ENCODE results near the gene CYP27A1.

Gene CYP27A1

DNA sequence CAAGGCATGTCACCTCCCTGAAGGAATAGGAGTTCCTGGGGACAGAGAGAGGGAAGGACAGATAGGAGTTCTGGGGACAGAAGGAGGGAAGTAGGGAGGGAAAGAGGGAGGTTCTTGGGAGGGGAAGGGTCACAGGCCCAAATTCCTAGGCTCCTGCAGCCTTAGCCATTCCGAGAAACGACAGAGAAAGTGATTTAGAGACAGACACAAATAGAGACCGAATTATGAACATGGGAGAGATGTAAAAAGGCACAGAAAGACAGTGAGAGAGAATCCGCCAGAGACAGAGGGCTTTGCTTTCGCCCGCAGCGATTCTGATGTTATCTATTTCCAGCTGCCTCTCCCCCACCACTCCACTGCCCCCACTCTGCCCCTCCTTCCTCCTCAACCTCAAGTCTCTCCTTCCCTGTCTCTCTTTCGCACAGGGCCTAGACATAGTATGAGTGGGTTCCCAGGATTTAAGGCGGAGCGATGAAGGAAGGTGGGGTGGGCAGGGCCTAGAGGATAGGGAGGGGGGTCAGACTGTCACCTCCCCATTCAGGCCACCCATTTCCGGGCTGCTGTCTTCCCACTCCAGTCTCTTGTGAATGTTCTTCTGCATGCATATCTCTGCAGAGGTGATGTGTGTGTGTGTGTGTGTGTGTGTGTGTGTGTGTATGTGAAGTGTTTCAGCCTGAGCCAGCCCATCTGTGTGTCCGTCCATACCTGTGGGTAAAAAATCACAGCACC is 74.4 kb downstream of the CYP27A1 start:
- DNase-seq (ENCODE audit: low spot score) (no peak), ATAC-seq (ENCODE audit: low read depth) (no peak)
- no peak overlapping the region for H3K27ac ChIP-seq (ENCODE audit: poor library complexity, severe bottlenecking)
- TF ChIP-seq, protein P1, sequence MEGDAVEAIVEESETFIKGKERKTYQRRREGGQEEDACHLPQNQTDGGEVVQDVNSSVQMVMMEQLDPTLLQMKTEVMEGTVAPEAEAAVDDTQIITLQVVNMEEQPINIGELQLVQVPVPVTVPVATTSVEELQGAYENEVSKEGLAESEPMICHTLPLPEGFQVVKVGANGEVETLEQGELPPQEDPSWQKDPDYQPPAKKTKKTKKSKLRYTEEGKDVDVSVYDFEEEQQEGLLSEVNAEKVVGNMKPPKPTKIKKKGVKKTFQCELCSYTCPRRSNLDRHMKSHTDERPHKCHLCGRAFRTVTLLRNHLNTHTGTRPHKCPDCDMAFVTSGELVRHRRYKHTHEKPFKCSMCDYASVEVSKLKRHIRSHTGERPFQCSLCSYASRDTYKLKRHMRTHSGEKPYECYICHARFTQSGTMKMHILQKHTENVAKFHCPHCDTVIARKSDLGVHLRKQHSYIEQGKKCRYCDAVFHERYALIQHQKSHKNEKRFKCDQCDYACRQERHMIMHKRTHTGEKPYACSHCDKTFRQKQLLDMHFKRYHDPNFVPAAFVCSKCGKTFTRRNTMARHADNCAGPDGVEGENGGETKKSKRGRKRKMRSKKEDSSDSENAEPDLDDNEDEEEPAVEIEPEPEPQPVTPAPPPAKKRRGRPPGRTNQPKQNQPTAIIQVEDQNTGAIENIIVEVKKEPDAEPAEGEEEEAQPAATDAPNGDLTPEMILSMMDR (IDR thresholded peaks at IDR 0.05; ENCODE audit: poor library complexity, severe bottlenecking), result no peak
- no peak overlapping the region for H3K4me3 ChIP-seq (ENCODE audit: severe bottlenecking)
- no peaks in the 10 kb centered on the region for H3K36me3 ChIP-seq (ENCODE audit: low read depth)
- no peaks in the 10 kb centered on the region for H3K9me3 ChIP-seq (ENCODE audit: severe bottlenecking)
- peaks cover 36% of the 10 kb centered on the region for H3K27me3 ChIP-seq (ENCODE audit: insufficient read depth, poor library complexity, severe bottlenecking)
- peaks cover 4% of the 10 kb centered on the region for H3K4me1 ChIP-seq (ENCODE audit: insufficient read depth, poor library complexity, severe bottlenecking)

DNA sequence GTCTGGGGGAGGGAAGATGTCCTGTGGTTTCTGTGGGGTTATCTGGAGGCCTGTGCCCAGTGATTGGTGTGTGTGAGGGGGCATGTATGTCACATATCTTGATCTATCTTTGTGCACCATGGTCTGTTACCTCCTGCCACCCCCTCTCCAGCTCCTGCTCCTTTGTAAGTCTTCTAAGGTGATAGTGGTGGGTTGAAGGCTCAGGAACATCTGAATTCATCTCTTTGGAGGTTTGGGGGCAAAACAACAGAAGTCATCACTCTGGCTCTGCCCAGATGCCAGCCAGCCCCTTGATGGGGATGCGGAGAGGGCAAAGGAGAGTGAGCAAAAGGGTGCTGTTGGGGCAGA is 74.9 kb downstream of the CYP27A1 start:
- Histone ChIP-seq H3K27me3 (ENCODE audit: insufficient read depth, poor library complexity, severe bottlenecking) (peaks cover 41% of the 10 kb centered on the region), H3K36me3 (ENCODE audit: low read depth) (no peaks in the 10 kb centered on the region), H3K9me3 (ENCODE audit: severe bottlenecking) (no peaks in the 10 kb centered on the region), H3K4me3 (ENCODE audit: severe bottlenecking) (no peak overlapping the region), H3K4me1 (ENCODE audit: insufficient read depth, poor library complexity, severe bottlenecking) (peaks cover 4% of the 10 kb centered on the region), H3K27ac (ENCODE audit: poor library complexity, severe bottlenecking) (no peak overlapping the region)
- no peak for DNase-seq (ENCODE audit: low spot score)
- TF ChIP-seq, protein P1 (IDR thresholded peaks at IDR 0.05; ENCODE audit: poor library complexity, severe bottlenecking), result no peak
- ATAC-seq (ENCODE audit: low read depth), result no peak

DNA sequence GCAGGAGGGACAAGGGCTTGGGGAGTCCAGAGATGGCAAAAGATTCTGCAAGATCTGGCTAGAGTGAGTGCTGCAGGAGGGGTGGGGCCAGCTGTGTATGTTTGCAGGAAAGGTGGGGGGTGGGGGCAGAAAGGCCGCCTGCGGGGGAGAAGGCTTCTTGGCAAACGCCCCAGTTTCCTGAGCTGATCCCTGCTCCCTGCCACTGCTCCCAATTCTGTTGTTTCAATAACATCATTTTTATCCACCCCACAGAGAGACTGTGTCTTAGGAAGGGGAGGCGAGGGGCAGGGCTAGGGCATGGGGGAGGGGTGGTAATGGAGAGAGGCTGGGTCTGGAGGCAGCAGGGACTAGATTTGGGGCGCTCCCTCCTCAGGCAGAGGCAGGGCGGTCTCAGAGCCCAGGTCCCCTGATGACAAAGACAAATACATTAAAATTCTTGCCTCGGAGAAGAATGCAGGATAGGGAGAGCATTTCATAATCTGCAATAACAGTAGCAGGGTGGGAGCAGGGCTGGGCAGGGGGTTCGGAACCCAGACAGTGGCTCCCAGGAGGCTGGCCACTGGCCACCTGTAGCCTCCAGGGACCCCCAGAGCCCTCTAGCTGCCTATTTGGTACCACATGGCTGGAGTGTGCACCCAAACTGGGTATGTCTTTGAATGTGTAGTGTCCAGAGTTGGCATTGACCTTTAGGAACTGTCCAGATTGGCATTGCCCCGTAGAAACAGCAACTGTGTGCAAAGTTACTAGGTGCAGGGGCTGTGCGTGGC is 75.6 kb downstream of the CYP27A1 start:
- no peak for ATAC-seq (ENCODE audit: low read depth)
- peaks cover 4% of the 10 kb centered on the region for H3K4me1 ChIP-seq (ENCODE audit: insufficient read depth, poor library complexity, severe bottlenecking)

DNA sequence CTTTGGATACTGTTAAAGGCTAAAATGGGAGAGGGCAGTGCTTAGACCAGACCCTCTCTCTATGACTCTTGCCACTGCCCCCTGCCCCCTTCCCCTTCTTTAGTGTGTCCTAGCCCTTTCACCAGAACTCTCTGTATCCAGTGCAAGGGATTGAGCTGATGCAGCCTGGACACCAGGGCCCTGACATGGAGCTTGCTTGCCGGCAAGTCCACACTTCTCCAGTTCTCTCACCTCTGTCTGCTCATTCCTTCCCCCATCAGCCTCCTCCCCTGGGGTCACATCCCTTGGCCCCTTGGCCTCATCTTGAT is 76.1 kb downstream of the CYP27A1 start:
- H3K27ac ChIP-seq (ENCODE audit: poor library complexity, severe bottlenecking), result no peak overlapping the region
- H3K27me3 ChIP-seq (ENCODE audit: insufficient read depth, poor library complexity, severe bottlenecking), result peaks cover 38% of the 10 kb centered on the region
- H3K4me3 ChIP-seq (ENCODE audit: severe bottlenecking), result no peak overlapping the region
- no peaks in the 10 kb centered on the region for H3K9me3 ChIP-seq (ENCODE audit: severe bottlenecking)
- H3K36me3 ChIP-seq (ENCODE audit: low read depth), result no peaks in the 10 kb centered on the region
- ATAC-seq (ENCODE audit: low read depth) (no peak), DNase-seq (ENCODE audit: low spot score) (no peak)
- peaks cover 4% of the 10 kb centered on the region for H3K4me1 ChIP-seq (ENCODE audit: insufficient read depth, poor library complexity, severe bottlenecking)
- TF ChIP-seq, protein P1 (IDR thresholded peaks at IDR 0.05; ENCODE audit: poor library complexity, severe bottlenecking), result no peak

More for the DNA sequence above, 75.6 kb downstream of the CYP27A1 start:
- Histone ChIP-seq H3K9me3 (ENCODE audit: severe bottlenecking) (no peaks in the 10 kb centered on the region), H3K27me3 (ENCODE audit: insufficient read depth, poor library complexity, severe bottlenecking) (peaks cover 40% of the 10 kb centered on the region), H3K36me3 (ENCODE audit: low read depth) (no peaks in the 10 kb centered on the region), H3K4me3 (ENCODE audit: severe bottlenecking) (no peak overlapping the region), H3K27ac (ENCODE audit: poor library complexity, severe bottlenecking) (no peak overlapping the region)
- TF ChIP-seq, protein P1 (IDR thresholded peaks at IDR 0.05; ENCODE audit: poor library complexity, severe bottlenecking), result no peak
- no peak for DNase-seq (ENCODE audit: low spot score)
